SHP77 treated with DMSO at 0.1 percent for 48 hours (cell line): ENCODE measurements around the gene EIF4G3.
"Not testable (repeated sequence)": the region's sequence is repeated elsewhere in the genome, so short reads cannot be mapped to it uniquely, and the experiment has no call there.

Experiments
- DNase-seq: peaks from one replicate; lab custom pipeline; 2025; lab: John Stamatoyannopoulos, UW

EIF4G3 gene, protein sequence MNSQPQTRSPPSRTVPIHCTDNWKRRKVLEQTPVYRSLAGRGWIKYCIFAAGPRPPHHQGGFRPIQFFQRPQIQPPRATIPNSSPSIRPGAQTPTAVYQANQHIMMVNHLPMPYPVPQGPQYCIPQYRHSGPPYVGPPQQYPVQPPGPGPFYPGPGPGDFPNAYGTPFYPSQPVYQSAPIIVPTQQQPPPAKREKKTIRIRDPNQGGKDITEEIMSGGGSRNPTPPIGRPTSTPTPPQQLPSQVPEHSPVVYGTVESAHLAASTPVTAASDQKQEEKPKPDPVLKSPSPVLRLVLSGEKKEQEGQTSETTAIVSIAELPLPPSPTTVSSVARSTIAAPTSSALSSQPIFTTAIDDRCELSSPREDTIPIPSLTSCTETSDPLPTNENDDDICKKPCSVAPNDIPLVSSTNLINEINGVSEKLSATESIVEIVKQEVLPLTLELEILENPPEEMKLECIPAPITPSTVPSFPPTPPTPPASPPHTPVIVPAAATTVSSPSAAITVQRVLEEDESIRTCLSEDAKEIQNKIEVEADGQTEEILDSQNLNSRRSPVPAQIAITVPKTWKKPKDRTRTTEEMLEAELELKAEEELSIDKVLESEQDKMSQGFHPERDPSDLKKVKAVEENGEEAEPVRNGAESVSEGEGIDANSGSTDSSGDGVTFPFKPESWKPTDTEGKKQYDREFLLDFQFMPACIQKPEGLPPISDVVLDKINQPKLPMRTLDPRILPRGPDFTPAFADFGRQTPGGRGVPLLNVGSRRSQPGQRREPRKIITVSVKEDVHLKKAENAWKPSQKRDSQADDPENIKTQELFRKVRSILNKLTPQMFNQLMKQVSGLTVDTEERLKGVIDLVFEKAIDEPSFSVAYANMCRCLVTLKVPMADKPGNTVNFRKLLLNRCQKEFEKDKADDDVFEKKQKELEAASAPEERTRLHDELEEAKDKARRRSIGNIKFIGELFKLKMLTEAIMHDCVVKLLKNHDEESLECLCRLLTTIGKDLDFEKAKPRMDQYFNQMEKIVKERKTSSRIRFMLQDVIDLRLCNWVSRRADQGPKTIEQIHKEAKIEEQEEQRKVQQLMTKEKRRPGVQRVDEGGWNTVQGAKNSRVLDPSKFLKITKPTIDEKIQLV (N-terminal part only)

DNA sequence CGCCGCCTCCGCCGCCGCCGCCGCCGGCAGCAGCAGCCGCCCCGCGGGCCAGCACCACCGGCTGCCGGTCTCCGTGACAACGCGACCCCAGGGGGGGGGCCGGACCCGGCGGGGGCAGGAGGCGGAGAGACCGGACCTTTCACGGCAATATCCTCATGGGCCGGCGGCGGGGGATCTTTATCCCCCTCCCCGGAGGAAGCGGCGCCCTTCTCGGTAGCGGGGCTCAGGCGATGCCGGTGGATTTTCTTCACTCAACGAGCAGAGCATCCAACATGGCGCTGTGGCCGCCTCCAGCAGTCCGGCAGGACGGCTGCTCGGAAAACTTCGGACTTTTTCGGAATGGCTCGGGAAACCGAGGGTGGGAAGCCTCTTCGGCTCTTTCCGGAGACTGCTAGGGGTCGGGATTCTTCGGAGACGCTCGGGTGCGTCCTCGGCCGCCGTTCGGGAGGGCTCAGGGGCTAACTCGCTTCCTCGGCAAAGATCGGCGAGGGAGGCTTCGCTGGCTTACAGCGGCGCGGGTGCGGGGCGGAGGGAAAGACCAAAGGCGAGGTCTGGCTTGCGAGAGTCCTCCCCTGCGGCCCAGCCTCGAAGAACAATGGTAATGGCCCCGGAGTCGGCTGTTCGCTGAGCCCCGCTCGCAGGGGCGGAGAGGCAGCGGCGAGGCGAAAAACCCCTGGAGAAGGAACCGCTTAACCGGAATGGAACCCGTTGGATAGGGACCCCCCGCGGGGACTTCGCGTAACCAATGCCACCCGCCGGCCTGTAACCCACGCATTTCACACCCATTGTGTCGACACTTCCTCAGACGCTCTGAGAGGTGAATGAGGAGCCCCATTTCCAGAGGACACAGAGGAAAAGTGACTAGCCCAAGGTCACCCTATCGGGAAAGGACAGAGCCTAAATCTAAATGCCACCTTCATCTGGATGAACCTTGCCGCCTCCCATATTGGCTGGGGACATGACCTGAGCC, at the start of gene EIF4G3:
TSS of gene EIF4G3 (minus strand) at position 312 of the 970 bp plus-strand sequence. CDS start 174,155 bp downstream, outside the sequence.
- peak; percentile 91 for DNase-seq

DNA sequence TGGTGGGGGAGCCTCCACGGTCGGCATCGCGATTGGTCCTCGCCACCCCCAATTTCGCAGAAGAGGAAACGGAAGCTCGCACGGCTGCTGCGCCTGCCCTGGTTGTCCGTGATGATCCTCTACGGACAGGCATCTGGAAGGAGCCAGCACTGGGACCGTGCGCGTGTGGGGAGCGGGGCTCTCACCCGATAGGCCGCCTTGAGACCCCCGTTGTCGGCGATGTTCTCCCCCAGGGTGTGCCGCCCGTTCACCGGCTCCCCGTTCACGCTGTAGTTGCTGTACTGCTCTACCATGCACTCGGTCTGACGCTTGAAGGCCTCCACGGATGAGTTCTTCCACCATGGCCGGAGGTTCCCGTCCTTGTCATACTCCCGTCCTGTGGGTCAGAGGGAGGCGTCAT, 48.4 kb upstream of the EIF4G3 start:
- no peak for DNase-seq

DNA sequence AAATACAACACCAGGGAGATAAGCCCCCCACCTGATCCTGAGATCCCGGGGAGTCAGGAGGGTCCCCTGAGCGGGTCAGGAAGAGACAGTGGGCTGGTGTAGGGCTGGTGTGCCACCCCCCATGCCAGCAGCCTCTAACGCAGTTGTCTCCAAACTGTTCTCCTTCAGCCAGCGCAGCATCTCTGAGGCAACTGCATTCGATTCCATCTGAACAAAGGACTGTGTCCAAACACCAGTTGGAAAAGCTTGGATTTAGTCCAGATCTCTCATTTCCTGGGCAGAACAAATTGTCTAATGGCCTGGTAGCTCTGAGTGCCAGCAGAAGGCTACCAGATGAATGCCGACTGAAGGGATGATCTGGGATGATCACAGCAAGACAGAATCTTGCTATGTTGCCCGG, 44.1 kb upstream of the EIF4G3 start:
- DNase-seq: no peak

DNA sequence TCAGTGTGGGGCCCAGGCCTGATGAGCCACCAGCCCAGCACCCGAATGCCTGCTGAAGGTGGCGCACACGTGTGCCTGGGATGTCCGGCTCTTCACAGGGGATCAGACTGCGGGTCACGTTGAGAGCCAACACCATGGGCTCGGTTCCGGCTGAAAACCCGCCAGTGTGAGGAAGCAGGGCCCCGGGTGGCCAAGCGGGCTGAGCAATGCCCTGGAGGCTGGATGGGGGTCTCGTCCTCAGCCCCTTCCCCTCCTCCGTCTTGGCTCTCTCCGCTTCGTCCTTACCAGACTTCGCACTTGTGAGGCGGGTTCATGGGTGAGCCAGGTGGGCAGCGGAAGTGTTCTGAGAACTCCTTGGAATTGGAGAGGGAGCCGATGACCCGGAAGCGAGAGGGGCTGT, 43.0 kb upstream of the EIF4G3 start:
- DNase-seq: no peak

DNA sequence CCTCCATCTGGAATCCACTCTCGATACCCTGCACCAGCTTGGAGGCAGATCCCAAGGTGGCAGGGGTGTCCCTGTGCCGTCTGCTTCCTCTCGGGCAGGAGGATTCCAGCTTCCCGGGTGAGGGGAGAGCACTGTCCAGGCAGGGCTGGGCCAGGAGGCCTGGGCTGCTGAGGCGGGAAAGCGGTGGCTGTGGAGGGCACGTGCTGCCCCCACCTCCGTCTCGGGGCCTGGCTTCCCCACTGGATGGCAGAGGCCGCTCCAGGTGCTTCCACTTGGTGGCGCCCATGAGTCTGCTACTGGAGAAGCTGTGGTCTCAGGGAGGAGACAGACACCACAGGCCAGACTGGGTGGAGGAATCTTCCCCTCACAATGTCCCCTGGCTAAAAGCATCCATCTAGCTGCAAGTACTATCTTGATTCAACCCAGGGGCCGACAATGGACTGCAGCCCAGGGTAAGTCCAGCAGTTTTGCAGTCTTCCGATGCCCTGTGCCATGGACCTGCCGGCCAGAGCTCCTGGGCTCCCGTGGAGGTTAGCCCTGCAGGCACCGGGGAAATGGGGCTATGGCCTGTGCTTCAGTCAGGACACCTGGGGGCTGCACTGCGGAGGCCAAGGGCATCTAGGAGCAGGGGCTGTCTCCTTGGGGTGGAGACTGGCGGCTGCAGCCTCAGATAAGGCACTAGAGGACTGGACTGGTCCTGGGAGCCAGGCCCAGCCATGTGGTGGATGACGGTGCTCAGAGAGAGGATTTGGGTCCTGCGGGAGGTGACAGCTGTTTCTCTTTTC, 41.3 kb upstream of the EIF4G3 start:
- no peak for DNase-seq

DNA sequence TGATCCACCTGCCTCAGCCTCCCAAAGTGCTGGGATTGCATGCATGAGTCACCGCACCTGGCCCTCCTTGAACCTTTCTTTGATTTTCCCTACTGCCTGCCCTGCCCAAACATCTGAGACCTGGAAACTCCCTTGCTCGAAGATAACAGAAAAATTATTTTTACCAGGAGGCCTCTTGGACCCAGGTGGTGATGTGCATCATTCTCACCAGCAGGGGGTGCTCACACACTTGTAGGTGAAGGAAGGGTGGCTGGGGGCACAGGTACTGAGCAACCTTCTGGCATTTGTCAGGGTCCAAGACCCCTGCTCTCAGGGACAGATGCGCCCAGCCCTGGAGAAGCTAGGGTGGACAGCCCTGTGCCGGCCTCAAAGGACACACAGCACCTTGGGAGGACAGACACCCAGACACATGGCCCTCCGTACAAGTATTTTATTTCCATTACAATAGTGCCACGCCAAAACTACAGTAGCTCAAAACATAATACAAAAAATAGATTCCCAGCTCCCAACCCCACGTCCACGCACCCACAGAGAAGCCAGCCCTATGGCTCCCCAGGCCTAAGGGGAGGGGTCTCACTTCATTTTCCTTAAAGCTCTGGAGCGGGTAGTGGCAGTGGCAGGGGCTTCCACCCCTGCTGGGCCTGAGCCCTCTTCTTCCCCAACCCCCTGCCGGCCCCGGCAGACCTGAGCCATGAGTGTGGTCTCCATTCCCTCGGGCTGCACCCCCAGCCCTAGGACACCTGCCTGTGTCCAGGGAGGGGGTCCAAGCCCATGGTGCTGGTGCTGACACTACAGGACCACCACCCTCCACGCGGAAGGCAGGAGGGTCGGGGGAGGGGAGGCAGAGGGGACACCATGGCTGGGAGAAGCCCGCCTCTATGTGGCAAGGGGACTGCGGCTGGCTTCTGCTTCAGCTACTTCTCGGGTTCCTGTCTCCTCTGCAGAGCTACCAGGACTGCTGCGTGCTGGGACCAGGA, 40.4 kb upstream of the EIF4G3 start:
- DNase-seq: no peak

DNA sequence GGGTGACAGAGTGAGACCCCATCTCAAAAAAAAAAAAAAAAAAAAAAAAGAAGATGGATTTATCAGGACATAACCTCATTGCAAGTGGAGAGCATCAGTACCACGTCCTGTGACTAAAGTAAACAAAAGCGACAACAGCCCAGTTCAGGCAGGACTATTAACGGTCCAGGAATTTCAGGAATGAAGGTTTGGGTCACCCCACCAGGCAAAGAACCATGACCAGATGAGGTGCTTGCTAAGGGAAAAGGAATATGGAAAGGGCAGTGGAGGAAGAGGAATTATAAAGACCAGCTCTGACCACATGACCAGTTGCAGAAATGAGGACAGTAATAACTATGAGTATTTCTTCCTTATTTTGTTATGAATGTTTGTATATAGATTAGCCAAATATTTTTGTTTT, 35.4 kb upstream of the EIF4G3 start:
- no peak for DNase-seq

DNA sequence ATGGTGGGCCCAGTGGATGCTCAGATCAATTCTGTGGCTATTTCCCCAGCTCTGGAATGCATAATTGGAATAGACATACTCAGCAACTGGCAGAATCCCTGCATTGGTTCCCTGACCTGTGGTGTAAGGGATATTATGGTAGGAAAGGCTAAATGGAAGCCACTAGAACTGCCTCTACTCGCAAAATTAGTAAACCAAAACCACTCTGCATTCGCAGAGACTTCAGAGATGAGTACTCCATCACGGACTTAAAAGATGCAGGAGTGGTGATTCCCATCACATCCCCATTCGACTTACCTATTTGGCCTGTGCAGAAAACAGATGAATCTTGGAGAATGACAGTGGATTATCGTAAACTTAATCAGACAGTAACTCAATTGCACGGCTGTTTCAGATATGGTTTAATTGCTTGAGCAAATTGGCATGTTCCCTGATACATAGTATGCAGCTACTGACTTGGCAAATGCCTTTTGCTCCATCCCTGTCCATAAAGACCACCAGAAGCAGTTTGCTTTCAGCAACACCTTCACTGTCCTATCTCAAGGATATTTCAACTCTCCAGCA, 31.5 kb upstream of the EIF4G3 start:
- DNase-seq: not testable (repeated sequence)

DNA sequence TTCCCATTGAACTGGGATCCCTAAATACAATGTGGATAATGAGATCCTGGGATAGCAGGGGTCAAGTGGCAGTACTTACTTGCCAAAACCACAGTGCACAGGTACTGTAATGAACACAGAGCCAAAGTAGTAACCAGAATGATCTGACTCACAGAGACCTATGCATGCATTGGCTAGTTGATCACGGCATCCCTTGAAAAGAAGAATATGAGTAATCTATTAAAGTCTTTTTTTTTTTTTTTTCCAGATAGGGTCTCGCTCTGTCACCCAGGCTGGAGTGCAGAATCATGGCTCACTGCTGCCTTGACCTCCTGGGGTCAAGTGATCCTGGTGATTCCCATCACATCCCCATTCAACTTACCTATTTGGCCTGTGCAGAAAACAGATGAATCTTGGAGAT, 29.4 kb upstream of the EIF4G3 start:
- DNase-seq: no peak

DNA sequence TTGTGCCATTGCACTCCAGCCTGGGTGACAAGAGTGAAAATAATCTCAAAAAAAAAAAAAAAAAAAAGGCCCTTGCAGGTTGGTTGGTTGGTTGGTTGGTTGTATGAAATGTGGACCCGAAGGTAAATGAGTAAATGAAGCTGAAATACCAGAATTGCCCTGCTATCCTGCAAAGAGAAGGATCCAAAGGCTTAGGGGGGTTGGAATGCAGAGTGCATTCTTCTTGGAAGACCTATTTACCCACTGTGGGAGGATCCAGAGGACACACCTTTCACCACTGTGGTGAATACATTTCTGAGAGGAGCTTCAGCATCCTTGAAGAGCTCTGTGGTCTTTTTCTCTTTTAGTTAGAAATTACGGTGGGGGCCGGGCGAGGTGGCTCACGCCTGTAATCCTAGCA, 28.7 kb upstream of the EIF4G3 start:
- DNase-seq: no peak

DNA sequence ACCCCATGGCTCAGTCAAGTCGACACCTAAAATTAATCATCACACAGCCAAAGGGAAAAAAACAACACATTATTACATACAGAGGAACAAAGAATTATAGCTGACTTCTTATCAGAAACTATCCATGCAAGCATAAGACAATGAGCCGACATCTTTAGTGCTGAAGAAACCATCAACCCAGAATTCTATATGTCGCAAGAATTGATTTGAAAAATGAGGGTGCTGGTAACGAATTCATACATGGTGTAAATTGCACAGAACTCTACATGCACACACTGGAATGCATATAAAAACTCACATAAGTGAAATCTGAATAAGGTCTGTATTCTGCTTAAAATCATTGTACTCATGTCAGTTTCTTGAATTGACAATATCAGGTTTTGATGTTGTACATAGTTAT, 25.0 kb upstream of the EIF4G3 start:
- DNase-seq: no peak

DNA sequence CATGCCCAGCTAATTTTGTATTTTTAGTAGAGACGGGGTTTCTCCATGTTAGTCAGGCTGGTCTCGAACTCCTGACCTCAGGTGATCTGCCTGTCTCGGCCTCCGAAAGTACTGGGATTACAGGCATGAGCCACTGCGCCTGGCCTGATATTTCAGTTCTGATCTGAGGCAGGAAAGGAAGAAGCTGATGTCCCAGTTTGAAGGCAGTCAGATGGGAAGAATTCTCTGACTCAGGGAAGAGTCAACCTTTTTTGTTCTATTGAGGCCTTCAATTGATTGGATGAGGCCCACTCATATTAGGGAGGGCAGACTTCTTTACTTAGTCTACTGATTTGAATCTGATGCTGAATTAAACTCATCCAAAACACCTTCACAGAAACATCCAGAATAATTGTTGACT, 24.5 kb upstream of the EIF4G3 start:
- not testable (repeated sequence) for DNase-seq

DNA sequence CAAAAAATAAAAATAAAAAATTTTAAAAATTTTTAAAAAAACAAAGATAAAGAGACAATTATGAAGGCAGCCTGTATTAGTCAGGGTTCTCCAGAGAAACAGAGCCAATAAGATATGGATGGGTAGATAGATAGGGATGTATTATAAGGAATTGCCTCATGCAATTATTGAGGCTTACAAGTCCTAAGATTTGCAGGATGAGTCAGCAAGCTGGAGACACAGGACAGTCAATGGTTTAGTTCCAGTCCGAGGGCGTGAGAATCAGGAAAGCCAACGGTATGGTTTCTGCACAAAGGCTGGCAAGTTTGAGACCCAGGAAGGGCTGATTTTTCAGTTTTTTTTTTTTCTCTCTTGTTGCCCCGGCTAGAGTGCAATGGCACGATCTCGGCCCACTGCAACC, 24.1 kb upstream of the EIF4G3 start:
- DNase-seq: no peak

DNA sequence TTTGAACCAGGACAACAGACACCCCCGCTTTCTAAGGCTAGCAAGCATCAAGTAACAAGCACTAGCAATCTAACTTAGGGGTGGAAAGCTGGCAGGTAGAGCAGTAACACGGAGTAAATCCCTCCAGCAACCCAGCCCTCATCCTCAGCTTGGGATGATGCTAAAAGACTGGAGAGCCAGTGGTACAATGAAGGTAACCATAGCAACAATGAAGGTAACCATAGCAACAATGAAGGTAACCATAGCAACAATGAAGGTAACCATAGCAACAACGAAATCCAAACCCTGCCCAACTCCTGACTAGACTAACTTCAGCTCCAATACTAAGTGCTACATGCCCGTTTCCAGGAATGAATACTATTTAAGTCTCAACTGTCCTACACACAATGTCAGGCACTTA, 22.2 kb upstream of the EIF4G3 start:
- DNase-seq: no peak

DNA sequence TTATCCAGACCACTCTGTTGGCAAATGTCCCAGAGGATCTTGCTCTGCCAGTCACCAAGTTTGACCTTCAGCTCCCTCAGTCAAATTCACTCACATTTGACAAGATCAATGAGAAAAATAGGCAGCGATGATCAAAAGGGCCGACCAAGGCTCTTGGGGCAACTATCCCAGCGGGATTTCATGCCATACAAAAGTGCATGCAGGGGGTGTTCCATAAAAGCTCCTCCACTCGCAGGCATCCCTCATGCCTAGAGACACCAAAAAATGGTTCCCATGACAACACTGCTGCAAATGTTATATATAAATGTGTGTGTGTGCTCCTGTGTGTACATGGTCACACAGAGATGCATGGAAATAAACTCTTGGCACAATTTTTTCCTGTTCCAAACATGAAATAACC, 16.2 kb upstream of the EIF4G3 start:
- no peak for DNase-seq

DNA sequence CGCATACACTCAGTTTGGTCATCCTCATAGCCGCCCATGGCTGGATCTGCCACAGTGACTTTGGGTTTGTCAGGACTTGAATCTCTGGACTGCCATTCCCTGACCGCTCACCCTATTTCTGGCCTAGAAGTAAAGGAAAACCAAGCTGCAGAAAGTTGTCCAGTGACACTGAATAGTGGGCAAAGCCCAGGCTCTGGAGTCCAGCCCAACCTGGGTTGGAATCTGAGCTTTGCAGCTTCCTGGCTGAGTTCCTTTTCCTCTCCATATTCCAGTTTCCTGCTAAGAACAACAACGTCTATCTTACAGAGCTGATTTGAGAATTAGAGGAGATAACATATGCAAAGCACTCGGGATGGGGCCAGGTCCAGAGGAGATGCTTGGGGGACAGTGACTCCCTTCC, 15.6 kb upstream of the EIF4G3 start:
- DNase-seq: no peak

DNA sequence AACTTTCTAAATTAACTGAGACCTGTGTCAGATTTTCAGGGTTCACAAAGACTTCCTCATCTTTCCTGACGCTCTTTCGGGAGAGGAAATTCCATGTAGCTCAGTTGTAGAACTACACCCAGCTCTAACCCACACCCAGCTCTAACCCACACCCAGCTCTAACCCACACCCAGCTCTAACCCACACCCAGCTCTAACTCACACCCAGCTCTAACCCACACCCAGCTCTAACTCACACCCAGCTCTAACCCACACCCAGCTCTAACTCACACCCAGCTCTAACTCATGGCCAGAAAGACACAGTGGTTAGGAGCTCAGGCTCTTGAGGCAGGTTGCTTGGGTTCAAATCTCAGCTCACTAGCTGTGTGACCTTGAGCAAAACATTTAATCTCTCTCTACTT, 14.1 kb upstream of the EIF4G3 start:
- not testable (repeated sequence) for DNase-seq

DNA sequence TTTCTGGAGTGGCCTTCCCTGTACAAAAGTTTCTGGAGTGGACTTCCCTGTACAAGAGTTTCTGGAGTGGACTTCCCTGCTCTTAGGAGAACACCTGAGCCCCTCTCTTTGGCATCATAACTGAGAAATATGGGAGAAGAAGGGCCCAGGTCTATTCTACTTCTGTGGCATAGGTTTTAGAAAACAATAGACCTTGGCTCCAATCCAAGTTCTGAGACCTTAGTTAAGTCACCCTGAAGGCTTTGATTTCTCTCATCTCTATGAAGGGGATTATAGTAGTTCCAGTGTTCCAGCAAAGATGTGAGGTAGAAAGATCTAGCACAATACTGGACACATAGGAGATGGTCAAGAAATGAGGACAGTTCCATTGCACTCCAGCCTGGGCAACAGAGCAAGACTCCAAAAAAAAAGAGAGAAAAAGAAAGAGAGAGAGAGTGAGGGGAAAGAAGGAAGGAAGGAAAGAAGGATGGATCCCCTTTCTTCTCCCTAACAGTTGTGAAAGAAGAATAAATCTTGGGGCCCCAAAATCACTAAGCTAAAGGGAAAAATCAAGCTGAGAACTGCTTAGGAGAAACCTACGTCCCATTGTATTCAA, 13.3 kb upstream of the EIF4G3 start:
- DNase-seq: no peak

DNA sequence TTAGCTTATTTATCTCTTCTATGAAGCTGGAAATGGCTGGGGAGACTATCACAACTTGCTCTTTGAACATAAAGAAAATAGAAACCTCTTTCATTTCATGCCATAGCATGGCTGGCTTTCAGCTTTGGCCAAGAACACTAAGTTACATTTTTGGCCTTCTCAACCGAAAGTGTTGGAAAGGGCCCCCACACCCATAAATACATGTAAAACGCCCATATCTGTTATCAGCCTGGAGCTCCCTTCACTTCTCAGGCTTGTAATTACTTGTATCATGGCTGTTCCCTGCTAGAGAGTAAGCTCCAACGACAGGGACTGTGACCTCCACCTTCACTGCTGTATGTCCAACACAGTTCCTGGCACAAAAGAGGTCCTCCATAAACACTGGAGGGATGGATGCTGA, 12.7 kb upstream of the EIF4G3 start:
- no peak for DNase-seq
